ENCODE measurements around the gene BBS12.
A peak's percentile ranks its signal among the peaks of the same experiment; 100 is the strongest.

BBS12 gene

DNA sequence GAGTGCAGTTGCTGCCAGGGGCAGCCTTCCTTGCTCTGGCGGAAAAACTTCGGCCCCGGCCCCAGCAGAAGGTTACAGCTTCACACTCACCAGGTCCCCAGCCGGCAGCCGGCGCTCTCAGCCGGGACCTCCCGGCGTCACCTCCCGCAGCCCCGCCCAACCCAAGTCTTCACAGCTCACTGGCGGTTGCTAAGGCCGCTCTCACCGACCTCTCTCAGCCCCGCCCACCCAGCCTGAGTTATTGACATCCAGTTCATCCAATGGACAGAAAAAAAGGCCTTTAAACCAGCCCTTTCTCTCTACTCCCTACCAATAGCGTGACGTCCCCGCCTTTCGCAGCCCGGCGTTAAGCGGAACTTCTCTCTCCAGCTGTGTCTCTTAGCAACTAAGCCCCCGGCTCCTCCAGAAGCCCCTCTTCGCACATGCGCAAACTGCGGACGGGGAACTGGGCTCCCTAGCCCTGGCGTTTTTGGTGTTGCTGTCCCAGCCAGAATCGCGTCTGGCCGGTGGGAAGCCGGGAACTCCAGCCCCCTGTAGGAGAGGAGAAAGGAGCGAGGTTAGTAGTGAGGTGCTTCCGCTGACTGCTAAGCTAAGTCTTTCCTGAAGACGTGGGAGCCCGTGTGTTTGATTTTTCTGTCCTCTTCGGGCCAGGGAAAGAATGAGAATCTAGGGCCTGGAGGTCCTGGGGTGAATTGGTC is at the start of gene BBS12:
BBS12 (plus strand) TSS at position 376 of the 698 bp plus-strand sequence. CDS start 9,189 bp downstream, outside the sequence.
- TF ChIP-seq, protein P1, sequence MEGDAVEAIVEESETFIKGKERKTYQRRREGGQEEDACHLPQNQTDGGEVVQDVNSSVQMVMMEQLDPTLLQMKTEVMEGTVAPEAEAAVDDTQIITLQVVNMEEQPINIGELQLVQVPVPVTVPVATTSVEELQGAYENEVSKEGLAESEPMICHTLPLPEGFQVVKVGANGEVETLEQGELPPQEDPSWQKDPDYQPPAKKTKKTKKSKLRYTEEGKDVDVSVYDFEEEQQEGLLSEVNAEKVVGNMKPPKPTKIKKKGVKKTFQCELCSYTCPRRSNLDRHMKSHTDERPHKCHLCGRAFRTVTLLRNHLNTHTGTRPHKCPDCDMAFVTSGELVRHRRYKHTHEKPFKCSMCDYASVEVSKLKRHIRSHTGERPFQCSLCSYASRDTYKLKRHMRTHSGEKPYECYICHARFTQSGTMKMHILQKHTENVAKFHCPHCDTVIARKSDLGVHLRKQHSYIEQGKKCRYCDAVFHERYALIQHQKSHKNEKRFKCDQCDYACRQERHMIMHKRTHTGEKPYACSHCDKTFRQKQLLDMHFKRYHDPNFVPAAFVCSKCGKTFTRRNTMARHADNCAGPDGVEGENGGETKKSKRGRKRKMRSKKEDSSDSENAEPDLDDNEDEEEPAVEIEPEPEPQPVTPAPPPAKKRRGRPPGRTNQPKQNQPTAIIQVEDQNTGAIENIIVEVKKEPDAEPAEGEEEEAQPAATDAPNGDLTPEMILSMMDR (conservative IDR thresholded peaks at IDR 0.05; ENCODE audit: low read depth, low read length): peak; percentile 63
- H3K4me3 ChIP-seq (ENCODE audit: low read depth, low read length): peak within 1 kb of the TSS; percentile 89
- DNase-seq (ENCODE audit: low read depth): peak; percentile 100

DNA sequence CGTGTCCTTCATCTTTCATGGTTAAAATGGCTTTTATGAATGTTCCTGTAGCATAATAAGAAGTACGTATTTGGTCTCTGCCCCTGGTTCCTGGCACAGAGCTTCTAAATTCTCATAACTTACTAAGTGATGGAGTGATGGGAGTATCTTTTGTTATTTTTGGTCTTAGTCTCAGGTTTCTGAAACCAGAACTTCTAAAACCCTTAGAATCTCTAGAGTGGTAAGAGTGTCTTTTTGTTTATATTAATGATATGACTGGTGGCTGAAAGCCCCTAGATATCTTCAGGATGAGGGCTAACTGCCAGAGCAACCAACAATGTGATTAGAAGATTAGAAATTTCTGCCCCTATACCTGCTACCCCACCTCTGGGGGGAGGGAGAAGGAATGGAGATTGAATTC is 45.8 kb upstream of the BBS12 start:
- TF ChIP-seq, protein P1 (conservative IDR thresholded peaks at IDR 0.05; ENCODE audit: low read depth, low read length): no peak
- no peak for DNase-seq (ENCODE audit: low read depth)
- no peak overlapping the region for H3K4me3 ChIP-seq (ENCODE audit: low read depth, low read length)

DNA sequence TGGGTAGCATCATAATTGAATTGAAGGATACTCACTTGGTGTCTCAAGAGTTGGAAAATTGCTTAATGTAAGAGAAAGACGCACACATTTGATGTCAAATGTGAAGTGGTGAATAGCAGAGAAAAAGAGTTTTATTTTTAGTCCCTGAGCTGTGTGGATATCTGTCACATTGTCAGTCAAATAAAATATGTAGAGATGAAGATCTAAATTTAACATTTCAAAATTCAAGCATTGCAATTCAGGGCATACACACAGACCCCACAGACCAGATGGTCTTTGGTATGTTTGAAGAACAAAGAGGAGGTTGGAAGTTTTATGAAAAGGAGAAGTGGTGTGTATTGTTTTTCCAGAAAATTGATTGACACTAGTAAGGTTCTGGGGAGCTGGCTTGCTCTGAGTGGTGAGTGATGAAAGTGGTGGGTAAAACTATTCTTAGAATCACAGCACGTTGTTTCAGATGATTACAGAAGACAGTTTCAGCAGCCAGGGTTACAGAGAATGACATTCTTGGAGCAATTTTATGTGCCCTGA is 44.9 kb upstream of the BBS12 start:
- TF ChIP-seq, protein P1 (conservative IDR thresholded peaks at IDR 0.05; ENCODE audit: low read depth, low read length): no peak
- H3K4me3 ChIP-seq (ENCODE audit: low read depth, low read length): no peak overlapping the region
- DNase-seq (ENCODE audit: low read depth): peak; percentile 28

DNA sequence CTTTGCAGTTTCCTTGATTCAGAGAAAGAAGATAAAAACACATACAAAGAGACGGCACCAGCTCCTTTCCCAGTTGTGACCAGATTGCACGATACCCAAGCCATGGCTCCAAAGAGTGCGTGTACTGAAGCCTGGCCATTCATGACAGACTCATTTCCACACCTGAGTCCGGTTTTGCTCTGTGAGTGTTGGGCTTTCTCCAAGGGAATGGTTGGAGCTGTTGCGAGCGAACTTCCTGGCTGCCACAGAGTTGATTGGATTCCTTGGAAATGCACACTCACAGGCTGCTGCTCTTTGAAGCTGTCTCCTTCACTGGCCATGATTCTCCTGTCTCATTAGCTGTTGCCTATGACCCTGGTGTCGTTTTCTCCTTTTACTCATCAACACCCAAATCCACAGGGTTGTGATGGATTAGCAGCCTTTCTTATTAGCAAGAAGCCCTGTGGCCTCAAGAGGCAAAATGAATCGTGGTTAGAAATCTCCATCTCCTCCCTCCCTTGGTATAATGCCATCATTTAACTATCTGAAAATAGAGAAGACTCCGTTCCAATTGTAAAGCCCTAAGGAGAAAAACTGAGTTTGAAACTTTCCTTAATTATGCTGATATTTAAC is 43.9 kb upstream of the BBS12 start:
- no peak for DNase-seq (ENCODE audit: low read depth)
- TF ChIP-seq, protein P1 (conservative IDR thresholded peaks at IDR 0.05; ENCODE audit: low read depth, low read length): no peak
- H3K4me3 ChIP-seq (ENCODE audit: low read depth, low read length): no peak overlapping the region

DNA sequence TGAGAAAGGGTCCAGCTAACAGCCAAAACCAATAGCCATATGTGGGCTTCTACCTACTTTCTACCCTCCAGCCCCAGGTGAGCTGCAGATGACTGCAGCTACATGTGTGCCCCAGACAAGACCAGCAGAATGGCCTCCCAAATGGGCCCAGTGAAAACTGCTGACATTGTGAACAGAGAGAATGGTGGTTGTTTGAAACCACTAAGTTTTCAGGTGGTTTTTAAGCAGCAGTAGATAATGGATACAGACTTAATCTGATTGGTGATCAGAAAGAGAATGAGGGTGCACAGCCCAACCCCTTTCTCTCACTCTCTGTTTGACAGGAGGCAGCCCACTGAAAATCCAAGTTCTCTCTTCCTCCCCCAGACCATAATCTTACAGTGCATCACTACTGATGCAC is 42.5 kb upstream of the BBS12 start:
- no peak for DNase-seq (ENCODE audit: low read depth)
- H3K4me3 ChIP-seq (ENCODE audit: low read depth, low read length): no peak overlapping the region
- TF ChIP-seq, protein P1 (conservative IDR thresholded peaks at IDR 0.05; ENCODE audit: low read depth, low read length): no peak

DNA sequence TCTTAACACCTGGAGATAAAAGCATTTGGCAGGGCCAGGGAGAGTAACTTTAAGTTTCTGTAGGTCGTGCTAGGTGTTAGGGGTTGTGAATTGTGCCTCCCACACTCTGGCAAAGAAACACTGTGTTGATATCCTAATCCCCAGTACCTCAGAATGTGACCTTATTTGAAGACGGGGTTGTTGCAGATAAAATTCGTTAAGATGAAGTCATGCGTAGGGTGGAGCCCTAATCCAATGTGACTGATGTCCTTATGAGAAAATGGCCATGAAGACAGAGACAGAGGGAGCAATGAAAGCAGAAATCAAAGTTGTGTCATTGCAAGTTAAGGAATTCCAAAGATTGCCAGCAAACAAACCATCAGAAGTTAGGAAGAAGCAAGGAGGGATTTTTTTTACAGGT is 40.5 kb upstream of the BBS12 start:
- H3K4me3 ChIP-seq (ENCODE audit: low read depth, low read length): no peak overlapping the region
- no peak for DNase-seq (ENCODE audit: low read depth)
- TF ChIP-seq, protein P1 (conservative IDR thresholded peaks at IDR 0.05; ENCODE audit: low read depth, low read length): no peak

All from choroid plexus epithelial cell (primary cell).